Measurements from ENCODE around the gene KISS1R.

- no peak for TF ChIP-seq GATA2 (IDR thresholded peaks at IDR 0.05; ENCODE audit: low read depth, low read length)
- TF ChIP-seq GATA3 (IDR thresholded peaks at IDR 0.05; ENCODE audit: low read depth, low read length), result no peak
Measured at GRCh38 chr19:907183-907853, 9.8 kb upstream of the KISS1R start.
